Measurements from ENCODE around the gene YES1.

GRCh38 chr18:857986-858385, 45.9 kb upstream of the YES1 start:
- no peak for TF ChIP-seq CTCF (IDR thresholded peaks at IDR 0.05; ENCODE audit: insufficient read depth, low read length)
- TF ChIP-seq POLR2AphosphoS5 (IDR thresholded peaks at IDR 0.05; ENCODE audit: low read depth) = no peak
- TF ChIP-seq REST (IDR thresholded peaks at IDR 0.05; ENCODE audit: insufficient replicate concordance, low read depth) = no peak
- no peak for TF ChIP-seq GABPA (IDR thresholded peaks at IDR 0.05; ENCODE audit: low read depth)
